Posterior vena cava (tissue), 2 donors: ENCODE measurements around the gene NOC4L. TPM values are rescaled to one million over a fixed set of nuclear protein-coding genes. Genes with fewer than 3 reads are reported as not detected.

Experiments used
- DNase-seq: peaks from one replicate; pipeline ENCODE4 v3.0.0-alpha.2; 2020; ENCODE audit warnings: low spot score
- intact Hi-C, 2 donors: fragments of 100-400 bp; cut with DNase I; formaldehyde crosslinking; loops; one replicate each; pipeline versions ENCODE4 v1.14.1 to v1.14.2; 2022 to 2023
- total RNA-seq, 2 donors: library from RNA; stranded (reverse); fragmentation: NEBNext Ultra II Directional; extraction: Animal tissue kit (Norgen Biotek cat#: 25700); gene quantifications; one replicate each; pipeline ENCODE4 v1.2.1, GENCODE V29; 2021
- donor health status: DM: yes; HTN: yes; CAD: no.
- donor health status: DM: yes; HTN: yes; CAD: no.

Gene NOC4L
- total RNA-seq, 2 donors from 2014 or later = 11.2 to 13.6 TPM

DNA sequence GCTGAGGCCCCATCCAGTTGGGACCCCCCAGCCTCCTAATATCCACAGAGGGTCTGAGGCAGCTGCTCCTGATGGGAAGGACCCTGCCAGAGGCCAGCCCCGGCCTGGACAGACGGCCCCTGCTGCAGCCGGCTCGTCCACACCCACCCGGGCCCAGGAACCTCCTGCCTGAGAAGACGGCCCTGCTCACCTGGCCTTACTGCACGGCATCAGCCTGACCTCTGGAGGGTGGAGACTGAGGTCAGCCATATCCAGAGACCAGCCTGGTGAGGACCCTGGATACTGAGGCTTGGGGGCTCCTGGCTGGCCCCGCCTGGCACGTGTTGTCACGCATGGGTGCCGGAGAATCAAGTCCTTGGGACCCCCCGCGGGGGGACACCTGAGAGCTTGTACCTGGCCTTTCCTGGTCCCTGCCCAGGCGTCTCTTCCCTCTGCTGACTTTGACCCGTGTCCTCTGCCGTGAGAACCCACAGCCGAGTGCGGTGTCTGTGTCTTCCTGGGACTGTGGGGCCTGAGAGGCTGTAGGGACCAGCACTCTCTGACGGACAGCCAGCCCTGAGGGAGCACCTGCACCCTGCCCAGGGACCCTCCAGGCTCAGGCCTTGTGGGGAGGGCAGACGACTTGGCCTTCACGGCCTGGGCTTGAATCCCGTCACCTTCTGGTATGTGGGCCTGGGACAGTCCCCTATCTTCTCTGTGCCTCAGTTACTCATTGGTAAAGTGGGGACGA is 57.3 kb downstream of the NOC4L start:
- DNase-seq = no peak
- intact Hi-C loops = no loop called here

Other genes starting within 250 kb of the NOC4L start
- gene ULK1, start 249.8 kb upstream of the NOC4L start, total RNA-seq = 10 to 100 TPM; 23.0 to 23.8 TPM
- 10 to 100 TPM; 12.5 to 16.1 TPM for gene PUS1, start 215.2 kb upstream of the NOC4L start, total RNA-seq
- gene EP400, start 194.5 kb upstream of the NOC4L start, total RNA-seq = 10 to 100 TPM; 32.6 to 35.2 TPM
- gene DDX51, start 138 bp upstream of the NOC4L start, total RNA-seq = 10 to 100 TPM in 1 of 2 donors, 1 to 10 TPM in 1; 9.7 to 10.2 TPM
- gene GALNT9, start 185.1 kb downstream of the NOC4L start, total RNA-seq = not detected